HEK293T (cell line): ENCODE results near the gene MET.

Experiments used
- CTCF ChIA-PET: fragments of 350-600 bp; formaldehyde crosslinking; extraction: SDS; loops from one replicate; lab custom pipeline; 2021; ENCODE audit warnings: antibody characterized with exemption, inconsistent platforms; lab: Yijun Ruan, JAX
- POLR2A ChIA-PET: fragments of 350-600 bp; formaldehyde crosslinking; extraction: SDS; loops from one replicate; lab custom pipeline; 2020; ENCODE audit warnings: antibody characterized with exemption, inconsistent platforms; lab: Yijun Ruan, JAX
- DNase-seq: peaks from one replicate; pipeline ENCODE4 v3.0.0; 2012; ENCODE audit warnings: mixed read lengths; ENCODE audit errors: extremely low spot score
- ARNT ChIP-seq: fragments of 450-650 bp; IDR thresholded peaks from 2 replicates; pipeline ENCODE4 v1.6.1; 2017; ENCODE audit warnings: mild to moderate bottlenecking
- BHLHE40 ChIP-seq: fragments of 450-650 bp; IDR thresholded peaks from 2 replicates; pipeline ENCODE4 v1.6.1; 2016; ENCODE audit warnings: mild to moderate bottlenecking, moderate library complexity, borderline replicate concordance
- CTBP1 ChIP-seq: fragments of 450-650 bp; IDR thresholded peaks from 2 replicates; pipeline ENCODE4 v1.6.1; 2016; ENCODE audit warnings: borderline replicate concordance
- ELF4 ChIP-seq: fragments of 450-650 bp; IDR thresholded peaks from 2 replicates; pipeline ENCODE4 v1.6.1; 2017; ENCODE audit warnings: antibody characterized with exemption
- FOXA1 ChIP-seq: fragments of 450-650 bp; IDR thresholded peaks from 2 replicates; pipeline ENCODE4 v1.6.1; 2016; ENCODE audit warnings: mild to moderate bottlenecking
- FOXK2 ChIP-seq: fragments of 450-650 bp; IDR thresholded peaks from 2 replicates; pipeline ENCODE4 v1.6.1; 2016; ENCODE audit warnings: mild to moderate bottlenecking
- FOXM1 ChIP-seq: fragments of 450-650 bp; IDR thresholded peaks from 2 replicates; pipeline ENCODE4 v1.6.1; 2017; ENCODE audit warnings: mild to moderate bottlenecking, borderline replicate concordance
- HDGF ChIP-seq: fragments of 450-650 bp; IDR thresholded peaks from 2 replicates; pipeline ENCODE4 v1.6.1; 2017; ENCODE audit warnings: antibody characterized with exemption, borderline replicate concordance
- L3MBTL2 ChIP-seq: fragments of 450-650 bp; conservative IDR thresholded peaks from 2 replicates; pipeline ENCODE4 v1.6.1; 2016; ENCODE audit warnings: mild to moderate bottlenecking
- LEF1 ChIP-seq: fragments of 450-650 bp; IDR thresholded peaks from 2 replicates; pipeline ENCODE4 v1.6.1; 2017; ENCODE audit warnings: mild to moderate bottlenecking, borderline replicate concordance
- NFRKB ChIP-seq: fragments of 450-650 bp; IDR thresholded peaks from 2 replicates; pipeline ENCODE4 v1.6.1; 2016; ENCODE audit warnings: mild to moderate bottlenecking, moderate library complexity
- SP1 ChIP-seq: fragments of 450-650 bp; IDR thresholded peaks from 2 replicates; pipeline ENCODE4 v1.6.1; 2017
- SUZ12 ChIP-seq: fragments of 450-650 bp; IDR thresholded peaks from 2 replicates; pipeline ENCODE4 v1.6.1; 2016; ENCODE audit warnings: mild to moderate bottlenecking
- TARDBP ChIP-seq: fragments of 450-650 bp; IDR thresholded peaks from 2 replicates; pipeline ENCODE4 v1.6.1; 2016
- ZNF384 ChIP-seq: fragments of 450-650 bp; IDR thresholded peaks from 2 replicates; pipeline ENCODE4 v1.6.1; 2016
- TF ChIP-seq, protein P1 (sequence below): fragments of 450-650 bp; IDR thresholded peaks from 2 replicates; pipeline ENCODE4 v1.6.1; 2016

The MET gene

DNA sequence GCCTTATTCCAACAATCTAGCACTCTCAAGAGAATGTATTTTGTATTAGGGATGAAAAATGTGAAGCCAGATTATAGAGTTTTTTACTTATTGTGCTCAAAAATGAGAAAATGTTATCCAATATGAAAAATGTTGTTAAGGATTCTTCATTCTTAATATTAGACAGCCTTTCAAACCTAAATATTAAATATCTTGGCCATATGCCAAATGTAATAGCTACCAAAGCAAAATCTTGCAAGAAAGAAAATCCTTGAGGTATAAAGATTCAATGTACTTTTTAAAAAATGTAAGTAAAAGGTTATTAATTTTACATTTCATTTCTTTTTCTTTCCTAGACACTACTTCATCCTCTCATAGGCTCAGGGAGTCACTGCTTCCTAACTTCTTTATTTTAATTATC is 33.4 kb downstream of the MET start:
- no peak for DNase-seq
- POLR2A ChIA-PET, result no interaction called here
- CTCF ChIA-PET, result no interaction called here
- TF ChIP-seq ZNF384 (no peak), SUZ12 (no peak), FOXK2 (no peak), TARDBP (no peak), ARNT (no peak), NFRKB (no peak), HDGF (no peak), L3MBTL2 (no peak), SP1 (no peak), LEF1 (no peak), CTBP1 (no peak), BHLHE40 (no peak), FOXA1 (no peak), FOXM1 (no peak)

DNA sequence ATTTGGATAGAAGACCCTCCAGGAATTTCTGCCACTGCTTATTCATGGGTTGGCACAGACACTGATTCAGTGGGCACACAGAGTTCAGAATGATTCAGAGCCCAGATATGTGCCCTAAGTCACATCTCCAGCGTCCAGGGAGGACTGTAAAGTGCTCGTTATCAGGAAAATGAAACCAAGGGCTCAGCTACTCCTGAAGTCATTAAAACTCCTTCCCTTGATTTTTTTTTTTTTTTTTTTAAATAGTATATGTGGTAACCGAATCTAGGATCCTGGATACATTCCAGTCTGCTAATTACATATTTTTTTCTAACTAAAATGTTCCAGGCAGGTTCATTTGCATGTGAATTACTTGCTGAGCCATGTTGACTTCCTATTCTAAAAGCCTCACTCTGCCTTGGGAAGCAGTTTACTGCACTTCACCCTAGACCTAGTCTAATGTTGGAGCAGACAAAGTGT is 34.7 kb downstream of the MET start:
- TF ChIP-seq ZNF384 (0 out of 2 replicates have a peak, but pooled peaks have one; percentile 17), NFRKB (no peak), CTBP1 (no peak), FOXM1 (no peak)
- DNase-seq, result no peak
- POLR2A ChIA-PET, result no interaction called here
- CTCF ChIA-PET, result interaction anchor here (0.6 kb wide), 1 partner anchor 451 kb away, joined by 3 read pairs; no protein-coding TSS in a partner anchor

DNA sequence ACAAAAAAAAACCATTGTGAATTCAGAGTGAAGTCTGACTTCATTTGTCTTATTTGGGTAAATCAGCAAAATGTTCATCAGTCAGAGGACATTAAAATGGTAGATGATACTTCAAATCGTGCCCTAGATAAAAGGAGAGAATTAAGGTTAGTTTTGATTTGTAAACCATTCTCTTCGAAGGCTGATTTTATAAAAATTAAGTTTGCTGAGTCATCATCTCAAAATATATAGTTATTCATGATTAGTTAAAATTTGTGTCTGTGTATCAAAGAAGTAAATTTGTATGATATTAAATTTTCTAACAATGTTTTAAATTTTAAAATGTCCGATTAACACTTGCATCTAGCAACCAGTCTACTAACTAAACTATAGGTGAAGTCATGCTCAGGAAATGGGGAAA is 35.3 kb downstream of the MET start:
- ChIA-PET CTCF (no interaction called here), POLR2A (interaction anchor here (1.4 kb wide), 1 partner anchor 10 kb away, joined by 4 read pairs; no protein-coding TSS in a partner anchor)
- no peak for TF ChIP-seq FOXM1
- TF ChIP-seq NFRKB, result no peak
- no peak for TF ChIP-seq ZNF384
- no peak for TF ChIP-seq LEF1
- TF ChIP-seq L3MBTL2, result no peak
- TF ChIP-seq ELF4, result no peak
- TF ChIP-seq BHLHE40, result no peak
- TF ChIP-seq FOXA1, result no peak
- DNase-seq, result no peak

- ChIA-PET CTCF (no interaction called here), POLR2A (interaction anchor here (1.4 kb wide), 1 partner anchor 9 kb away, joined by 4 read pairs; no protein-coding TSS in a partner anchor)
- TF ChIP-seq SP1 (no peak), L3MBTL2 (no peak)
- no peak for DNase-seq
Measured at GRCh38 chr7:116708248-116708647, 36.3 kb downstream of the MET start.

GRCh38 chr7:116708861-116709260 is 36.9 kb downstream of the MET start:
- no peak for DNase-seq
- ChIA-PET POLR2A (interaction anchor here (1.4 kb wide), 1 partner anchor 9 kb away, joined by 4 read pairs; no protein-coding TSS in a partner anchor), CTCF (interaction anchor here (0.7 kb wide), 1 partner anchor 57 kb away, joined by 4 read pairs; no protein-coding TSS in a partner anchor)
- TF ChIP-seq ZNF384 (no peak), HDGF (no peak), ARNT (no peak), FOXM1 (no peak), FOXK2 (no peak), L3MBTL2 (no peak), FOXA1 (no peak)

- POLR2A ChIA-PET, result no interaction called here
- CTCF ChIA-PET, result interaction anchor here (0.7 kb wide), 1 partner anchor 56 kb away, joined by 4 read pairs; no protein-coding TSS in a partner anchor
- DNase-seq, result no peak
- TF ChIP-seq ELF4 (no peak), L3MBTL2 (no peak), CTBP1 (no peak), BHLHE40 (no peak), SUZ12 (no peak), FOXK2 (no peak), SP1 (no peak), ZNF384 (no peak), LEF1 (no peak), FOXM1 (no peak), HDGF (no peak), ARNT (no peak)
- TF ChIP-seq, protein P1, sequence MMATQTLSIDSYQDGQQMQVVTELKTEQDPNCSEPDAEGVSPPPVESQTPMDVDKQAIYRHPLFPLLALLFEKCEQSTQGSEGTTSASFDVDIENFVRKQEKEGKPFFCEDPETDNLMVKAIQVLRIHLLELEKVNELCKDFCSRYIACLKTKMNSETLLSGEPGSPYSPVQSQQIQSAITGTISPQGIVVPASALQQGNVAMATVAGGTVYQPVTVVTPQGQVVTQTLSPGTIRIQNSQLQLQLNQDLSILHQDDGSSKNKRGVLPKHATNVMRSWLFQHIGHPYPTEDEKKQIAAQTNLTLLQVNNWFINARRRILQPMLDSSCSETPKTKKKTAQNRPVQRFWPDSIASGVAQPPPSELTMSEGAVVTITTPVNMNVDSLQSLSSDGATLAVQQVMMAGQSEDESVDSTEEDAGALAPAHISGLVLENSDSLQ, result no peak
Measured at GRCh38 chr7:116709336-116709735, 37.3 kb downstream of the MET start.

DNA sequence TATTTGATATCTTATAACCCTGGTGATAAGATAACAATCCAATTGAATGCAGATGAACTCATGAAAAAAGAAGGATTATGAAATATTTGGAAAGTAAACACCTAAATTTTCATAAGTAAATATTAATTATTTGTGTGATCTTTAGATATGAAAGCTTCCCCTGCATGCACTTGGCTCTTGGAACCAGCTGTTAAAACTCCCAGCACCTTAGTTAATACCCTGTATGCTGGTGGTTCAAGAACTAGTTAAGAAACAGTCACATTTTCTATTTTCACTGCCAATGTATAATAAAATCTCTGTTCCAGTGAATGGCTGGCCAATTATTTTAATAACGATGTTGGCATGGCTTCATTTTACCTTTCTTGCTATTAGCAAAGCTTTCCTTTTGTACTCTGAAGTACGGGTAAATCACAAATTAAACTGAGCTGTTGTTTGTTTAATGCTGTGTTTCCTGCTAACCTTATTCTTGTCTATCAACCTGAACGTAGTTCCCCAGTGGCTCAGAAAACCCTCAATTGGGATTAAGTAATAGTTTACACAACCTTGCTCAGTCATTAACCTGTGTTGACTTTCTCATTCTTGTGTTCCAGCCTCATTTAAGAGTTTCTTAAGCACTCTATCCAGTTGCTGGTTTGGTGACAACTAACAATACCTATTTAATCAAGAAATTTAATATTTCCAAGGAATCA is 38.9 kb downstream of the MET start:
- no peak for DNase-seq
- TF ChIP-seq TARDBP (no peak), ZNF384 (no peak), ELF4 (no peak), FOXK2 (no peak), BHLHE40 (no peak), NFRKB (no peak), FOXA1 (no peak)
- POLR2A ChIA-PET, result no interaction called here
- CTCF ChIA-PET, result no interaction called here
